GM23248 (cell line): ENCODE results near the gene PHACTR4. TPM values are rescaled to one million over a fixed set of nuclear protein-coding genes. Genes with fewer than 3 reads are reported as not detected.
"Not testable (repeated sequence)": the region's sequence is repeated elsewhere in the genome, so short reads cannot be mapped to it uniquely, and the experiment has no call there.

Source experiments
- DNase-seq: peaks from one replicate; pipeline ENCODE4 v3.0.0-alpha.2; 2015
- H2AFZ ChIP-seq: fragments of 200-600 bp; sonication (generic); 2 replicates; pipeline ENCODE4 v1.6.1; 2016; ENCODE audit warnings: antibody characterized with exemption
- H3F3A ChIP-seq: fragments of 200-600 bp; sonication (generic); 2 replicates; pipeline ENCODE4 v1.6.1; 2016; ENCODE audit warnings: mild to moderate bottlenecking, antibody characterized with exemption, mixed run types; ENCODE audit not compliant: insufficient read depth
- H3K27ac ChIP-seq: fragments of 200-600 bp; sonication (generic); 2 replicates; pipeline ENCODE4 v1.5.1; 2016; ENCODE audit warnings: mild to moderate bottlenecking
- H3K27me3 ChIP-seq: fragments of 200-600 bp; sonication (generic); replicated peaks from 2 replicates; pipeline ENCODE4 v1.6.1; 2016; ENCODE audit warnings: mild to moderate bottlenecking; ENCODE audit not compliant: insufficient read depth
- H3K36me3 ChIP-seq: fragments of 200-600 bp; sonication (generic); 2 replicates; pipeline ENCODE4 v1.6.1; 2016; ENCODE audit warnings: low read depth, mild to moderate bottlenecking
- H3K4me1 ChIP-seq: fragments of 200-600 bp; sonication (generic); 2 replicates; pipeline ENCODE4 v1.6.1; 2016; ENCODE audit warnings: mild to moderate bottlenecking; ENCODE audit not compliant: insufficient read depth
- H3K4me2 ChIP-seq: fragments of 200-600 bp; sonication (generic); one replicate; pipeline ENCODE4 v1.6.1; 2016; ENCODE audit warnings: mild to moderate bottlenecking; ENCODE audit not compliant: unreplicated experiment
- H3K4me3 ChIP-seq: fragments of 200-600 bp; sonication (generic); 2 replicates; pipeline ENCODE4 v1.5.1; 2016; ENCODE audit warnings: mild to moderate bottlenecking
- H3K79me2 ChIP-seq: fragments of 200-600 bp; sonication (generic); 2 replicates; pipeline ENCODE4 v1.6.1; 2016; ENCODE audit warnings: mild to moderate bottlenecking; ENCODE audit not compliant: insufficient read depth
- H3K9ac ChIP-seq: fragments of 200-600 bp; sonication (generic); 2 replicates; pipeline ENCODE4 v1.6.1; 2016; ENCODE audit warnings: mild to moderate bottlenecking
- H3K9me2 ChIP-seq: fragments of 200-600 bp; sonication (generic); 2 replicates; pipeline ENCODE4 v1.6.1; 2016; ENCODE audit warnings: mixed run types, mild to moderate bottlenecking, moderate library complexity; ENCODE audit not compliant: insufficient read depth
- H3K9me3 ChIP-seq: fragments of 200-600 bp; sonication (generic); one replicate; pipeline ENCODE4 v1.6.1; 2017; ENCODE audit warnings: low read depth
- H4K20me1 ChIP-seq: fragments of 200-600 bp; sonication (generic); 2 replicates; pipeline ENCODE4 v1.6.0; 2016; ENCODE audit not compliant: insufficient read depth
- EZH2 ChIP-seq: fragments of 200-600 bp; sonication (generic); IDR thresholded peaks from 2 replicates; pipeline ENCODE4 v1.6.1; 2018; ENCODE audit warnings: antibody characterized with exemption, mild to moderate bottlenecking; ENCODE audit not compliant: insufficient read depth, poor library complexity, severe bottlenecking
- EZH2phosphoT487 ChIP-seq: fragments of 200-600 bp; sonication (generic); IDR thresholded peaks from 2 replicates; pipeline ENCODE4 v1.6.1; 2018; ENCODE audit warnings: antibody characterized with exemption, moderate library complexity, mild to moderate bottlenecking, low read depth; ENCODE audit not compliant: insufficient read depth
- WGBS, 2 experiments: methylation state at CpG; one replicate each; pipeline ENCODE4 v1.1.6; 2015 to 2017; ENCODE audit warnings: low lambda C conversion rate in 2 of 2, low coverage in 1 of 2; ENCODE audit errors: missing lambda C conversion rate in 2 of 2; 5-methylcytosine and 5-hydroxymethylcytosine counted together
- in situ Hi-C: fragments of 300-500 bp; cut with MboI; formaldehyde crosslinking; loops from 2 replicates; pipeline ENCODE4 v1.15.0; 2020
- polyA plus RNA-seq: library from polyadenylated mRNA; unstranded; fragments of >200 nt; fragmentation: Nextera tagmentation; extraction: Ambion mirVana; gene quantifications from 2 replicates; pipeline ENCODE4 v1.2.1, GENCODE V29; 2016
- total RNA-seq: library from RNA; depleted of rRNA; stranded (reverse); fragments of >200 nt; shearing (Covaris generic); gene quantifications from 2 replicates; pipeline ENCODE4 v1.2.3, GENCODE V29; 2014

PHACTR4 gene
- total and polyA plus RNA-seq, 2 experiments from 2014 or later, result 5.2 to 14.3 TPM

DNA sequence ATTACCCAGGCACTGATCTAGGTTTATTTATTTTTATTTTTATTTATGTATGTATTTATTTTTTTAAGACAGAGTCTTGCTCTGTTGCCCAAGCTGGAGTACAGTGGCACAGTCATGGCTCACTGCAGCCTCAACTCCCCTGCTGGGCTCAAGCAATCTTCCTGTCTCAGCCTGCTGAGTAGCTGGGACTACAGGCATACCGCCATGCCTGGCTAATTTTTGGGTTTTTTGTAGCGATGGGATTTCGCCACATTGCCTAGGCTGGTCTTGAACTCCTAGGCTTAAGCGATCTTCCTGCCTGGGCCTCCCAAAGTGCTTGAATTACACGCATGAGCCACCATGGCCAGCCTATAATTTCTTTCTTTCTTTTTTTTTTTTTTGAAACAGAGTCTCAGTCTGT is 9.4 kb downstream of the PHACTR4 start:
- H4K20me1 ChIP-seq, result no peaks in the 10 kb centered on the region
- H3K36me3 ChIP-seq, result no peaks in the 10 kb centered on the region
- H3K4me1 ChIP-seq, result peaks cover 10% of the 10 kb centered on the region
- H2AFZ ChIP-seq, result no peak overlapping the region
- H3K27me3 ChIP-seq, result no peaks in the 10 kb centered on the region
- no peak overlapping the region for H3K4me3 ChIP-seq
- H3K9me2 ChIP-seq, result no peaks in the 10 kb centered on the region
- H3K9me3 ChIP-seq, result no peaks in the 10 kb centered on the region
- in situ Hi-C loops, result no loop called here
- H3K27ac ChIP-seq, result no peak overlapping the region
- H3F3A ChIP-seq, result peaks cover 10% of the 10 kb centered on the region
- no peak overlapping the region for H3K9ac ChIP-seq
- H3K79me2 ChIP-seq, result peaks cover 91% of the 10 kb centered on the region
- H3K4me2 ChIP-seq, result no peak overlapping the region
- no peak for TF ChIP-seq EZH2phosphoT487
- TF ChIP-seq EZH2, result no peak
- no peak for DNase-seq
- 90 to 91% methylated on average over 5 of the region's 5 CpGs for WGBS, 2 experiments

DNA sequence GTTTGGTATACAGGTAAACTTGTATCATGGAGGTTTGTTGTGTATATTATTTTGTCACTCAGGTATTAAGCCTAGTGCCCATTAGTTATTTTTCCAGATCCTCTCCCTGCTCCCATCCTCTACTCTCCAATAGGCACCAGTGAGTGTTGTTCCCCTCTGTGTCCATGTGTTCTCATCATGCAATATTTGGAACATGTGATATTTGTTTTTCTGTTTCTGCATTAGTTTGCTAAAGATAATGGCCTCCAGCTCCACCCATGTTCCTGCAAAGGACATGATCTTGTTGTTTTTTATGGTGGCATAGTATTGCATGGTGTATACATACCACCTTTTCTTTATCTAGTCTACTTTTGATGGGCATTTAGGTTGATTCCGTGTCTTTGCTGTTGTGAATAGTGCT is 10.9 kb downstream of the PHACTR4 start:
- Histone ChIP-seq H3K4me3 (no peak overlapping the region), H3K4me2 (no peak overlapping the region), H3K9me3 (no peaks in the 10 kb centered on the region), H3K79me2 (peaks cover 96% of the 10 kb centered on the region), H3K9me2 (no peaks in the 10 kb centered on the region), H2AFZ (no peak overlapping the region), H3K27ac (no peak overlapping the region), H4K20me1 (no peaks in the 10 kb centered on the region), H3K27me3 (no peaks in the 10 kb centered on the region), H3K36me3 (no peaks in the 10 kb centered on the region), H3K9ac (no peak overlapping the region), H3K4me1 (no peaks in the 10 kb centered on the region), H3F3A (no peaks in the 10 kb centered on the region)
- in situ Hi-C loops, result no loop called here
- TF ChIP-seq EZH2 (no peak), EZH2phosphoT487 (no peak)
- DNase-seq, result no peak
- 16 to 23% methylated on average over 1 of the region's 1 CpG for WGBS, 2 experiments

DNA sequence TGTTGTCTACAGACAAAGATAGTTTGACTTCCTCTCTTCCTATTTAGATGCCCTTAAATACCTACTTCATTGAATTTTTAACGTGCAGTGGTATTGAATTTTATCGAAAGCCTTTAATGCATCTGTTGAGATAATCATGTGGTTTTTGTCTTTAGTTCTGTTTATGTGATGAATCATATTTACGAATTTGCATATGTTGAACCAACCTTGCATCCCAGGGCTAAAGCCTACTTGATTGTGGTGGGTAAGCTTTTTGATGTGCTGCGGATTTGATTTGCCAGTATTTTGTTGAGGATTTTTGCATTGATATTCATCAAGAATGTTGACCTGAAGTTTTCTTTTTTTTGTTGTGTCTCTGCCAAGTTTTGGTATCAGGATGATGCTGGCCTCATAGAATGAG is 14.2 kb downstream of the PHACTR4 start:
- in situ Hi-C loops, H2AFZ ChIP-seq, H3K4me3 ChIP-seq, DNase-seq, H3F3A ChIP-seq, H3K4me2 ChIP-seq, H3K27ac ChIP-seq, H3K9me2 ChIP-seq, H3K4me1 ChIP-seq, H3K9me3 ChIP-seq, H4K20me1 ChIP-seq, H3K27me3 ChIP-seq, H3K9ac ChIP-seq, H3K36me3 ChIP-seq: not testable (repeated sequence)
- WGBS, 2 experiments, result 87 to 90% methylated on average over 4 of the region's 4 CpGs
- H3K79me2 ChIP-seq, result peaks cover 95% of the 10 kb centered on the region

DNA sequence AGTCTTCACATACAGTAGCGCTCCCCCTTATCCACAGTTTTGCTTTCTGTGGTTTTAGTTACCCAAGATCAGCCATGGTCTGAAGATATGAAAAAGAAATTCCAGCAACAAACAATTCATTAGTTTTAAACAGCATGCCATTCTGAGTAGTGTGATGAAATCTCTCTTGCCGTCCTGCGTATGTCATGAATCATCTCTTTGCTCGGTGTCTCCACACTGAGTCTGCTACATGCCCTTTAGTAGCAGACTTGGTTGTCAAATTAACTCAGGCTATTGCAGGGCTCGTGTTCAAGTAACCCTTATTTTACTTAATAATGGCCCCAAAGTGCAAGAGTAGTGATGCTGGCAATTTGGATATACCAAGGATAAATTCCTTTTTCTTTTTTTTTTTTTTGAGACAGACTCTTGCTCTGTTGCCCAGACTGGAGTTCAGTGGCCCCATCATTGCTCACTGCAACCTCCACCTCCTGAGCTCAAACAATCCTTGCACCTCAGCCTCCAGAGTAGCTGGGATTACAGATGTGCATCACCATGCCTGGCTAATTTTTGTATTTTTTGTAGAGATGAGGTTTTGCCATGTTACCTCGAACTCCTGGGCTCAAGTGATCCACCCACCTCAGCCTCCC is 22.6 kb downstream of the PHACTR4 start:
- Histone ChIP-seq H3K4me1 (peaks cover 15% of the 10 kb centered on the region), H3K4me3 (peak overlapping the region; percentile 50), H3K36me3 (no peaks in the 10 kb centered on the region), H3K27me3 (no peaks in the 10 kb centered on the region), H3F3A (peaks cover 13% of the 10 kb centered on the region), H4K20me1 (no peaks in the 10 kb centered on the region), H3K4me2 (peak overlapping the region; percentile 79), H2AFZ (peak overlapping the region; percentile 40), H3K9me2 (no peaks in the 10 kb centered on the region), H3K9me3 (no peaks in the 10 kb centered on the region), H3K27ac (peak overlapping the region; percentile 84), H3K9ac (peak overlapping the region; percentile 67), H3K79me2 (peaks cover 80% of the 10 kb centered on the region)
- in situ Hi-C loops, result no loop called here
- 31 to 32% methylated on average over 6 of the region's 6 CpGs for WGBS, 2 experiments
- peak; percentile 92 for DNase-seq
- TF ChIP-seq EZH2 (no peak), EZH2phosphoT487 (no peak)

DNA sequence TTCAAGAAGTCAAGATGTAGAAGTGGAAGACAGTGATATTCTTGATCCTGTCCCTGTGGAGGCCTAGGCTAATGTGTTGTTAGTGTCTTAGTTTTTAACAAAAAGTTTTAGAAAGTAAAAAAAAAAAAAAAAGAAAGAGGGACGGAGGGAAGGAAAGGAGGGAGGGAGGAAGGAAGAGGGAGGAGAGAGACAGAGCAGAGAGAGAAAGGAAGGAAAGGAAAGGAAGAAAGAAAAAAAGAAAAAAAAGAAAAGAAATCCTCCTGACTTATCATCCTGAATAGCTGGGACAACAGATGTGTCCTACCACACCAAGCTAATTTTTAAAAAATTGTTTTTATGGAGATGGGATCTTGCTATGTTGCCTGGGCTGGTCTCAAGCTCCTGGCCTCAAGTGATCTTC is 24.6 kb downstream of the PHACTR4 start:
- no peak overlapping the region for H3K9ac ChIP-seq
- peaks cover 15% of the 10 kb centered on the region for H3K4me1 ChIP-seq
- no peaks in the 10 kb centered on the region for H3K27me3 ChIP-seq
- no peak for TF ChIP-seq EZH2
- no peak for TF ChIP-seq EZH2phosphoT487
- H3K36me3 ChIP-seq, result no peaks in the 10 kb centered on the region
- H3K79me2 ChIP-seq, result peaks cover 78% of the 10 kb centered on the region
- WGBS, 2 experiments, result 71% methylated on average over 1 of the region's 1 CpG; no CpG with 5 or more reads in 1 of the 2 experiments
- no peak overlapping the region for H3K4me2 ChIP-seq
- no peak for DNase-seq
- no peak overlapping the region for H3K4me3 ChIP-seq
- H2AFZ ChIP-seq, result no peak overlapping the region
- H4K20me1 ChIP-seq, result no peaks in the 10 kb centered on the region
- H3F3A ChIP-seq, result peaks cover 13% of the 10 kb centered on the region
- H3K9me3 ChIP-seq, result no peaks in the 10 kb centered on the region
- in situ Hi-C loops, result no loop called here
- H3K9me2 ChIP-seq, result no peaks in the 10 kb centered on the region
- H3K27ac ChIP-seq, result no peak overlapping the region
